GM19240 (cell line): ENCODE results near the gene PDZD2.

Source experiments
- DNase-seq: peaks from one replicate; pipeline ENCODE4 v3.0.0; 2011; ENCODE audit warnings: low spot score; ENCODE audit not compliant: insufficient read length

The PDZD2 gene

GRCh38 chr5:31913808-31914207, 274.9 kb downstream of the PDZD2 start:
- no peak for DNase-seq

- no peak for DNase-seq
These were observed 277.4 kb downstream of the PDZD2 start for GRCh38 chr5:31916327-31916726.

- DNase-seq: no peak
These were observed 279.8 kb downstream of the PDZD2 start for GRCh38 chr5:31918739-31919138.

GRCh38 chr5:31921852-31922305, 282.9 kb downstream of the PDZD2 start:
- no peak for DNase-seq

- DNase-seq: no peak
These were observed 285.1 kb downstream of the PDZD2 start for GRCh38 chr5:31924005-31924404.

- no peak for DNase-seq
These were observed 292.9 kb downstream of the PDZD2 start for GRCh38 chr5:31931874-31932273.

- DNase-seq: no peak
These were observed 295.2 kb downstream of the PDZD2 start for GRCh38 chr5:31934156-31934555.

- DNase-seq: no peak
These were observed 296.8 kb downstream of the PDZD2 start for GRCh38 chr5:31935496-31936369.

GRCh38 chr5:31936683-31937082, 297.8 kb downstream of the PDZD2 start:
- DNase-seq: no peak

GRCh38 chr5:31937226-31937625, 298.3 kb downstream of the PDZD2 start:
- DNase-seq: no peak

- no peak for DNase-seq
These were observed 298.8 kb downstream of the PDZD2 start for GRCh38 chr5:31937703-31938102.

- no peak for DNase-seq
These were observed 300.2 kb downstream of the PDZD2 start for GRCh38 chr5:31939151-31939550.

- no peak for DNase-seq
These were observed 302.3 kb downstream of the PDZD2 start for GRCh38 chr5:31941151-31941755.

GRCh38 chr5:31942546-31942945, 303.6 kb downstream of the PDZD2 start:
- no peak for DNase-seq

- no peak for DNase-seq
These were observed 305.9 kb downstream of the PDZD2 start for GRCh38 chr5:31944684-31945445.

GRCh38 chr5:31948006-31948405, 309.1 kb downstream of the PDZD2 start:
- no peak for DNase-seq

GRCh38 chr5:31952067-31952466, 313.1 kb downstream of the PDZD2 start:
- no peak for DNase-seq

GRCh38 chr5:31954091-31954490, 315.2 kb downstream of the PDZD2 start:
- DNase-seq: no peak

GRCh38 chr5:31957151-31957550, 318.2 kb downstream of the PDZD2 start:
- no peak for DNase-seq

- no peak for DNase-seq
These were observed 323.4 kb downstream of the PDZD2 start for GRCh38 chr5:31962351-31962751.

GRCh38 chr5:31962871-31963307, 324.0 kb downstream of the PDZD2 start:
- DNase-seq: no peak
